ENCODE measurements around the gene RHBDL1.

The RHBDL1 gene

GRCh38 chr16:719815-720446, 44.5 kb downstream of the RHBDL1 start (continued):
- TF ChIP-seq ZNF692 (tag by site-specific recombination; IDR thresholded peaks at IDR 0.05) (no peak), ZBTB26 (tag by site-specific recombination; optimal IDR thresholded peaks at IDR 0.05) (no peak), CTCF (tag by site-specific recombination; IDR thresholded peaks at IDR 0.05) (peak; percentile 65), ZNF335 (tag by site-specific recombination; conservative IDR thresholded peaks at IDR 0.05) (peak; percentile 88)

- CTCF ChIA-PET: interaction anchor here (0.6 to 5.7 kb wide), 10 partner anchors 10 to 376 kb away, joined by 3 to 34 read pairs (median 4); partner anchors contain the start of genes CHTF18, CIAO3, GNG13 and RPUSD1
- H3K36me3 ChIP-seq (ENCODE audit: control insufficient read depth in 2 of 2, insufficient read depth in 1 of 2, low read length in 2 of 2): peaks cover 0 to 12% of the 10 kb centered on the region in 2 experiments; a peak in 1 of 3 replicates
- H3K27ac ChIP-seq (ENCODE audit: extremely low read depth, low read depth, low read length): peak overlapping the region; percentile 94
- no peaks in the 10 kb centered on the region for H3K9me3 ChIP-seq (ENCODE audit: control insufficient read depth, insufficient read depth, low read depth, low read length)
- peak overlapping the region; percentile 66 for H3K4me3 ChIP-seq (ENCODE audit: low read depth, low read length)
- H3K4me1 ChIP-seq (ENCODE audit: control insufficient read depth, insufficient read depth, low read length): peaks cover 7% of the 10 kb centered on the region
- POLR2A ChIA-PET: interaction anchor here (0.5 to 2.8 kb wide), 24 partner anchors 8 to 1330 kb away, joined by 3 to 25 read pairs (median 6); partner anchors contain the start of genes CHTF18, CIAO3, GNG13 and JPT2
- TF ChIP-seq KLF8 (tag by site-specific recombination; IDR thresholded peaks at IDR 0.05) (no peak; the same call in 1 of the 2 replicates), ZNF488 (tag by site-specific recombination; IDR thresholded peaks at IDR 0.05) (no peak), ZBTB48 (tag by site-specific recombination; IDR thresholded peaks at IDR 0.05) (peak; percentile 54; the same call in 1 of the 2 replicates), ZNF157 (tag by site-specific recombination; IDR thresholded peaks at IDR 0.05) (no peak), SCRT2 (tag by site-specific recombination; IDR thresholded peaks at IDR 0.05) (no peak), ZNF169 (tag by site-specific recombination; IDR thresholded peaks at IDR 0.05) (no peak), OVOL3 (tag by site-specific recombination; IDR thresholded peaks at IDR 0.05) (no peak), MZF1 (tag by site-specific recombination; IDR thresholded peaks at IDR 0.05; ENCODE audit: borderline replicate concordance) (no peak), ZSCAN23 (tag by site-specific recombination; IDR thresholded peaks at IDR 0.05) (no peak), SP7 (tag by site-specific recombination; IDR thresholded peaks at IDR 0.05) (0 out of 2 replicates have a peak, but pooled peaks have one; percentile 61), ZFP3 (tag by site-specific recombination; IDR thresholded peaks at IDR 0.05; ENCODE audit: low read depth) (no peak), ZIC2 (tag by site-specific recombination; IDR thresholded peaks at IDR 0.05) (peak; percentile 92), ZNF623 (tag by site-specific recombination; IDR thresholded peaks at IDR 0.05) (no peak), ZFP37 (tag by site-specific recombination; IDR thresholded peaks at IDR 0.05) (peak; percentile 70; the same call in 1 of the 2 replicates), ZNF266 (tag by site-specific recombination; IDR thresholded peaks at IDR 0.05; ENCODE audit: low read depth) (no peak), ZNF350 (tag by site-specific recombination; IDR thresholded peaks at IDR 0.05) (no peak), ZNF843 (tag by site-specific recombination; IDR thresholded peaks at IDR 0.05) (peak; percentile 47; the same call in 1 of the 2 replicates), ZNF670 (tag by site-specific recombination; IDR thresholded peaks at IDR 0.05; ENCODE audit: low read depth) (no peak), ZNF549 (tag by site-specific recombination; IDR thresholded peaks at IDR 0.05) (no peak), ZNF664 (tag by site-specific recombination; IDR thresholded peaks at IDR 0.05) (no peak), ZNF302 (tag by site-specific recombination; IDR thresholded peaks at IDR 0.05; ENCODE audit: low read depth) (no peak), ZFP69B (tag by site-specific recombination; IDR thresholded peaks at IDR 0.05) (0 out of 2 replicates have a peak, but pooled peaks have one; percentile 14), ZNF18 (tag by site-specific recombination; IDR thresholded peaks at IDR 0.05) (no peak)
Measured at GRCh38 chr16:720447-720989, 45.0 kb downstream of the RHBDL1 start.
